IMR-90 (cell line): ENCODE data around the gene OR10A5. TPM values are rescaled to one million over a fixed set of nuclear protein-coding genes. Genes with fewer than 3 reads are reported as not detected.

Experiments used
- ATAC-seq: fragments of 200-7000 bp; cut with Tn5 transposase; 2 replicates; pipeline ENCODE4 v1.9.1; 2020; ENCODE audit warnings: low read depth, mild to moderate bottlenecking, moderate library complexity
- BruUV-seq: library from RNA; stranded (reverse); fragments of 400-500 nt; replicated peaks from 2 replicates; lab custom pipeline; 2021; lab: Mats Ljungman, UMichigan
- CTCF ChIA-PET: fragments of 300-600 bp; formaldehyde crosslinking; extraction: SDS; loops from one replicate; lab custom pipeline; 2021; ENCODE audit warnings: antibody characterized with exemption; lab: Yijun Ruan, JAX
- POLR2A ChIA-PET: fragments of 300-600 bp; sonication (Branson Sonifier 250); formaldehyde crosslinking; loops from one replicate; lab custom pipeline; 2022; ENCODE audit warnings: antibody characterized with exemption; ENCODE audit not compliant: unreplicated experiment; lab: Charles Lee
- DNase-seq: peaks from one replicate; pipeline ENCODE4 v3.0.0; 2013
- H2AFZ ChIP-seq: replicated peaks from 2 replicates; pipeline ENCODE3; 2013; ENCODE audit warnings: low read length, mild to moderate bottlenecking; ENCODE audit not compliant: poor library complexity
- H2AK5ac ChIP-seq: 2 replicates; pipeline ENCODE4 v1.6.1; 2013; ENCODE audit warnings: low read depth, low read length, inconsistent platforms
- H2AK9ac ChIP-seq: replicated peaks from 2 replicates; pipeline ENCODE3; 2013; ENCODE audit warnings: mild to moderate bottlenecking, low read depth, low read length, moderate library complexity; ENCODE audit not compliant: poor library complexity
- H2BK120ac ChIP-seq: 2 replicates; pipeline ENCODE4 v1.6.1; 2013; ENCODE audit warnings: low read depth, low read length, inconsistent platforms
- H2BK15ac ChIP-seq: 3 replicates; pipeline ENCODE4 v1.6.1; 2013; ENCODE audit warnings: low read depth, low read length, inconsistent platforms
- H2BK20ac ChIP-seq: 2 replicates; pipeline ENCODE4 v1.6.1; 2013; ENCODE audit warnings: low read depth, mild to moderate bottlenecking, inconsistent platforms, low read length, moderate library complexity
- H2BK5ac ChIP-seq: 2 replicates; pipeline ENCODE4 v1.6.1; 2013; ENCODE audit warnings: mild to moderate bottlenecking, low read depth, low read length, inconsistent platforms; ENCODE audit not compliant: poor library complexity, severe bottlenecking
- H3K14ac ChIP-seq: replicated peaks from 2 replicates; pipeline ENCODE4 v1.6.1; 2013; ENCODE audit warnings: low read depth, low read length, inconsistent platforms
- H3K18ac ChIP-seq: 2 replicates; pipeline ENCODE4 v1.6.1; 2013; ENCODE audit warnings: low read depth, low read length, control low read depth
- H3K23ac ChIP-seq: 2 replicates; pipeline ENCODE4 v1.6.1; 2013; ENCODE audit warnings: low read depth, low read length, inconsistent platforms
- H3K27ac ChIP-seq: 2 replicates; pipeline ENCODE4 v1.5.1; 2013; ENCODE audit warnings: mild to moderate bottlenecking, control low read depth, low read length; ENCODE audit not compliant: insufficient read depth
- H3K27me3 ChIP-seq: 2 replicates; pipeline ENCODE4 v1.6.1; 2013; ENCODE audit warnings: low read length; ENCODE audit not compliant: control insufficient read depth, insufficient read depth
- H3K36me3 ChIP-seq: 2 replicates; pipeline ENCODE4 v1.6.1; 2013; ENCODE audit warnings: low read length, mixed read lengths; ENCODE audit not compliant: control insufficient read depth, insufficient read depth
- H3K4ac ChIP-seq: 2 replicates; pipeline ENCODE4 v1.6.1; 2013; ENCODE audit warnings: low read depth, low read length, inconsistent platforms
- H3K4me1 ChIP-seq: 2 replicates; pipeline ENCODE4 v1.6.1; 2013; ENCODE audit warnings: low read length, mixed read lengths; ENCODE audit not compliant: control insufficient read depth, insufficient read depth
- H3K4me2 ChIP-seq: 2 replicates; pipeline ENCODE4 v1.6.1; 2013; ENCODE audit warnings: low read depth, mild to moderate bottlenecking, control low read depth, low read length, moderate library complexity
- H3K4me3 ChIP-seq: 2 replicates; pipeline ENCODE4 v1.5.1; 2013; ENCODE audit warnings: low read depth, mild to moderate bottlenecking, control low read depth, low read length, moderate library complexity; ENCODE audit not compliant: insufficient read depth
- H3K56ac ChIP-seq: 2 replicates; pipeline ENCODE4 v1.6.1; 2013; ENCODE audit warnings: low read length, inconsistent platforms; ENCODE audit not compliant: insufficient read depth; ENCODE audit errors: extremely low read depth
- H3K79me1 ChIP-seq, 2 experiments: 2 replicates each; pipeline ENCODE4 v1.6.1; 2013; ENCODE audit warnings: low read length in 2 of 2, inconsistent platforms in 1 of 2, low read depth in 1 of 2
- H3K9ac ChIP-seq: 2 replicates; pipeline ENCODE4 v1.6.1; 2013; ENCODE audit warnings: low read depth, low read length, control low read depth
- H3K9me1 ChIP-seq: 2 replicates; pipeline ENCODE4 v1.6.1; 2013; ENCODE audit warnings: low read length, inconsistent platforms; ENCODE audit not compliant: insufficient read depth
- H3K9me3 ChIP-seq: 2 replicates; pipeline ENCODE4 v1.6.1; 2013; ENCODE audit warnings: low read length; ENCODE audit not compliant: control insufficient read depth, insufficient read depth
- H4K20me1 ChIP-seq: 2 replicates; pipeline ENCODE4 v1.6.1; 2013; ENCODE audit warnings: low read length, inconsistent platforms; ENCODE audit not compliant: insufficient read depth
- H4K5ac ChIP-seq: 2 replicates; pipeline ENCODE4 v1.6.1; 2013; ENCODE audit warnings: mild to moderate bottlenecking, low read depth, low read length, control low read depth
- H4K8ac ChIP-seq, 2 experiments: 2 replicates each; pipeline ENCODE4 v1.6.1; 2013; ENCODE audit warnings: low read depth in 2 of 2, low read length in 2 of 2, control low read depth in 1 of 2, inconsistent platforms in 1 of 2
- H4K91ac ChIP-seq: 2 replicates; pipeline ENCODE4 v1.6.1; 2013; ENCODE audit warnings: low read depth, low read length, inconsistent platforms; ENCODE audit not compliant: insufficient read depth
- BHLHE40 ChIP-seq: fragments of 150-350 bp; IDR thresholded peaks from 2 replicates; pipeline ENCODE4 v1.6.1; 2016; ENCODE audit warnings: mild to moderate bottlenecking, low read depth, low read length
- CEBPB ChIP-seq: IDR thresholded peaks from 2 replicates; pipeline ENCODE4 v1.6.1; 2012; ENCODE audit warnings: low read depth, low read length, improper control_type of control experiment
- CHD1 ChIP-seq: IDR thresholded peaks from 2 replicates; pipeline ENCODE4 v1.6.1; 2012; ENCODE audit warnings: low read depth, low read length, improper control_type of control experiment
- CTCF ChIP-seq: conservative IDR thresholded peaks from 2 replicates; pipeline ENCODE4 v1.5.1; 2012; ENCODE audit warnings: mild to moderate bottlenecking, low read depth, low read length, improper control_type of control experiment
- ELK1 ChIP-seq: fragments of 150-350 bp; IDR thresholded peaks from 2 replicates; pipeline ENCODE4 v1.6.1; 2016; ENCODE audit warnings: low read depth, mild to moderate bottlenecking, low read length, moderate library complexity, borderline replicate concordance
- FOS ChIP-seq: fragments of 150-350 bp; IDR thresholded peaks from 2 replicates; pipeline ENCODE4 v1.6.1; 2016; ENCODE audit warnings: low read depth, low read length
- MAFK ChIP-seq: IDR thresholded peaks from 2 replicates; pipeline ENCODE4 v1.6.1; 2012; ENCODE audit warnings: low read depth, low read length, improper control_type of control experiment
- MAZ ChIP-seq: IDR thresholded peaks from 2 replicates; pipeline ENCODE4 v1.6.1; 2012; ENCODE audit warnings: low read depth, mild to moderate bottlenecking, low read length, improper control_type of control experiment, moderate library complexity, borderline replicate concordance
- MXI1 ChIP-seq: IDR thresholded peaks from 2 replicates; pipeline ENCODE4 v1.6.1; 2012; ENCODE audit warnings: low read depth, mild to moderate bottlenecking, low read length, moderate library complexity, borderline replicate concordance
- NFE2L2 ChIP-seq: fragments of 150-350 bp; IDR thresholded peaks from 2 replicates; pipeline ENCODE4 v1.6.1; 2016; ENCODE audit warnings: low read depth, mild to moderate bottlenecking, low read length
- POLR2A ChIP-seq: IDR thresholded peaks from 2 replicates; pipeline ENCODE4 v1.6.1; 2012; ENCODE audit warnings: mild to moderate bottlenecking, low read depth, low read length
- RAD21 ChIP-seq: IDR thresholded peaks from 2 replicates; pipeline ENCODE4 v1.6.1; 2012; ENCODE audit warnings: low read length, improper control_type of control experiment
- RCOR1 ChIP-seq: IDR thresholded peaks from 2 replicates; pipeline ENCODE4 v1.6.1; 2012; ENCODE audit warnings: mild to moderate bottlenecking, low read length, improper control_type of control experiment; ENCODE audit not compliant: insufficient replicate concordance
- RFX5 ChIP-seq: IDR thresholded peaks from 2 replicates; pipeline ENCODE4 v1.8.0; 2012; ENCODE audit warnings: low read depth, mild to moderate bottlenecking, low read length, moderate library complexity
- SMC3 ChIP-seq: fragments of 150-350 bp; IDR thresholded peaks from 2 replicates; pipeline ENCODE4 v1.6.1; 2016; ENCODE audit warnings: low read depth, mild to moderate bottlenecking, antibody characterized with exemption, low read length, moderate library complexity
- USF2 ChIP-seq: fragments of 150-350 bp; IDR thresholded peaks from 2 replicates; pipeline ENCODE4 v1.6.1; 2017; ENCODE audit warnings: mild to moderate bottlenecking, antibody characterized with exemption, low read length, low read depth
- WGBS, 2 experiments: methylation state at CpG; one replicate each; pipeline versions ENCODE4 v1.1.5 to v1.1.7; 2013; ENCODE audit warnings: missing lambda C conversion rate in 2 of 2; ENCODE audit not compliant: insufficient read length in 1 of 2; ENCODE audit errors: extremely low coverage in 2 of 2; 5-methylcytosine and 5-hydroxymethylcytosine counted together
- dilution Hi-C: fragments of 300-500 bp; cut with HindIII; formaldehyde crosslinking; loops from one replicate; pipeline ENCODE4 v1.14.3; 2018; ENCODE audit warnings: low sequenced_read_pairs; ENCODE audit not compliant: unreplicated experiment
- in situ Hi-C: fragments of 300-500 bp; cut with MboI; formaldehyde crosslinking; loops from 3 replicates; pipeline ENCODE4 v1.14.3; 2019; ENCODE audit warnings: low sequenced_read_pairs, inconsistent platforms, mixed read lengths
- intact Hi-C: fragments of 100-400 bp; cut with micrococcal nuclease; formaldehyde crosslinking; loops from 2 replicates; pipeline ENCODE4 v1.10.0; 2022
- polyA plus RNA-seq, 3 experiments: library from polyadenylated mRNA; depleted of rRNA; stranded (reverse); fragments of >200 nt; gene quantifications; 2 replicates each; pipeline ENCODE4 v1.2.3, GENCODE V29; 2012; ENCODE audit warnings: low replicate concordance in 1 of 3
- total RNA-seq: library from RNA; depleted of rRNA; stranded (reverse); fragments of >200 nt; gene quantifications from 2 replicates; pipeline ENCODE4 v1.2.3, GENCODE V29; 2012

OR10A5 gene
- total and polyA plus RNA-seq, 2 of the 4 experiments (the other 2 are of a cell fraction): not detected

GRCh38 chr11:6844356-6844755 lies 1.1 kb upstream of the OR10A5 start:
- no peak overlapping the region for H4K5ac ChIP-seq
- CTCF ChIA-PET: no interaction called here
- H2AK9ac ChIP-seq: no peak overlapping the region
- in situ Hi-C loops (no loop called here), intact Hi-C loops (no loop called here), dilution Hi-C loops (no loop called here)
- no peak overlapping the region for H3K56ac ChIP-seq
- H3K23ac ChIP-seq: no peak overlapping the region
- H4K20me1 ChIP-seq: no peaks in the 10 kb centered on the region
- no peak overlapping the region for H4K8ac ChIP-seq
- H3K4me1 ChIP-seq: no peaks in the 10 kb centered on the region
- no peak overlapping the region for H3K27ac ChIP-seq
- no peaks in the 10 kb centered on the region for H3K36me3 ChIP-seq
- DNase-seq: no peak
- no peaks in the 10 kb centered on the region for H3K27me3 ChIP-seq
- H2BK15ac ChIP-seq: no peak overlapping the region
- H2AFZ ChIP-seq: no peak overlapping the region
- POLR2A ChIA-PET: no interaction called here
- 75% methylated on average over 2 of the region's 5 CpGs; no CpG with 5 or more reads in 1 of the 2 experiments for WGBS, 2 experiments
- H3K9me3 ChIP-seq: no peaks in the 10 kb centered on the region
- H3K79me1 ChIP-seq: no peaks in the 10 kb centered on the region
- no peak overlapping the region for H2BK5ac ChIP-seq
- H2BK20ac ChIP-seq: no peak overlapping the region
- no peaks in the 10 kb centered on the region for H3K9me1 ChIP-seq
- H4K91ac ChIP-seq: no peak overlapping the region
- TF ChIP-seq FOS: no peak
- no peak for TF ChIP-seq USF2
- TF ChIP-seq MXI1: no peak
- no peak for TF ChIP-seq MAFK
- no peak for TF ChIP-seq RFX5
- no peak for TF ChIP-seq MAZ
- no peak for TF ChIP-seq SMC3
- no peak for TF ChIP-seq CTCF
- TF ChIP-seq RAD21: no peak
- no peak for TF ChIP-seq CHD1
- no peak for TF ChIP-seq RCOR1
- no peak for TF ChIP-seq POLR2A
- TF ChIP-seq ELK1: no peak
- no peak for TF ChIP-seq CEBPB
- TF ChIP-seq NFE2L2: no peak
- TF ChIP-seq BHLHE40: no peak
- H3K18ac ChIP-seq: no peak overlapping the region
- no peak overlapping the region for H3K4me2 ChIP-seq
- H3K4me3 ChIP-seq: no peak overlapping the region
- no peak for ATAC-seq
- no peak overlapping the region for H2BK120ac ChIP-seq
- H3K9ac ChIP-seq: no peak overlapping the region
- H3K14ac ChIP-seq: no peak overlapping the region
- no peak overlapping the region for H2AK5ac ChIP-seq
- BruUV-seq: no TSS peak
- H3K4ac ChIP-seq: no peak overlapping the region
